Esophagus muscularis mucosa (tissue), 4 donors: Measurements from ENCODE around the gene DDX19B.

Experiments used
- CTCF ChIP-seq, 3 experiments: fragments of 200-600 bp in 2 of 3; fragments of 450-650 bp in 1 of 3; sonication (generic) in 2 of 3; IDR thresholded peaks; one replicate each; pipeline ENCODE4 v1.5.1; 2017 to 2019; ENCODE audit warnings: antibody characterized with exemption in 3 of 3, mild to moderate bottlenecking in 2 of 3, moderate library complexity in 1 of 3
- EP300 ChIP-seq: sonication (generic); formaldehyde crosslinking; IDR thresholded peaks from one replicate; pipeline ENCODE4 v1.6.1; 2017; ENCODE audit warnings: antibody characterized with exemption
- POLR2A ChIP-seq: fragments of 450-650 bp; IDR thresholded peaks from one replicate; pipeline ENCODE4 v1.6.1; 2017; ENCODE audit warnings: antibody characterized with exemption, moderate library complexity, mild to moderate bottlenecking, low read depth

GRCh38 chr16:70290949-70291519 lies 8.0 kb upstream of the DDX19B start:
- no peak for TF ChIP-seq CTCF (IDR thresholded peaks at IDR 0.05)
- TF ChIP-seq POLR2A: no peak
- TF ChIP-seq EP300: no peak
